Measurements from ENCODE around the gene KCNN3. TPM values are rescaled to one million over a fixed set of nuclear protein-coding genes. Genes with fewer than 3 reads are reported as not detected.

Gene KCNN3
- polyA plus RNA-seq, 1 donor, result 4.7 TPM

- H3K27me3 ChIP-seq (ENCODE audit: control insufficient read depth, insufficient read depth, low read length), result no peaks in the 10 kb centered on the region
- WGBS (ENCODE audit: insufficient coverage, low lambda C conversion rate), result 0% methylated on average over 3 of the region's 9 CpGs
These were observed 18.5 kb downstream of the KCNN3 start for GRCh38 chr1:154851392-154852177.

GRCh38 chr1:154849645-154850131 lies 20.4 kb downstream of the KCNN3 start:
- H3K9me3 ChIP-seq (ENCODE audit: control insufficient read depth, low read depth, low read length), result no peaks in the 10 kb centered on the region
- no peak overlapping the region for H3K4me3 ChIP-seq (ENCODE audit: low read length)
- no peak overlapping the region for H3K27ac ChIP-seq (ENCODE audit: low read length)
- no peak for DNase-seq
- no peaks in the 10 kb centered on the region for H3K27me3 ChIP-seq (ENCODE audit: control insufficient read depth, insufficient read depth, low read length)
- 60% methylated on average over 1 of the region's 6 CpGs for WGBS (ENCODE audit: insufficient coverage, low lambda C conversion rate)
- H3K36me3 ChIP-seq (ENCODE audit: control insufficient read depth, insufficient read depth, low read length), result no peaks in the 10 kb centered on the region
- peaks cover 10% of the 10 kb centered on the region for H3K4me1 ChIP-seq (ENCODE audit: control insufficient read depth, insufficient read depth, low read length)

More at GRCh38 chr1:154851392-154852177, 18.5 kb downstream of the KCNN3 start:
- Histone ChIP-seq H3K27ac (ENCODE audit: low read length) (no peak overlapping the region), H3K4me1 (ENCODE audit: control insufficient read depth, insufficient read depth, low read length) (no peaks in the 10 kb centered on the region), H3K9me3 (ENCODE audit: control insufficient read depth, low read depth, low read length) (no peaks in the 10 kb centered on the region), H3K4me3 (ENCODE audit: low read length) (no peak overlapping the region), H3K36me3 (ENCODE audit: control insufficient read depth, insufficient read depth, low read length) (no peaks in the 10 kb centered on the region)
- DNase-seq, result no peak

DNA sequence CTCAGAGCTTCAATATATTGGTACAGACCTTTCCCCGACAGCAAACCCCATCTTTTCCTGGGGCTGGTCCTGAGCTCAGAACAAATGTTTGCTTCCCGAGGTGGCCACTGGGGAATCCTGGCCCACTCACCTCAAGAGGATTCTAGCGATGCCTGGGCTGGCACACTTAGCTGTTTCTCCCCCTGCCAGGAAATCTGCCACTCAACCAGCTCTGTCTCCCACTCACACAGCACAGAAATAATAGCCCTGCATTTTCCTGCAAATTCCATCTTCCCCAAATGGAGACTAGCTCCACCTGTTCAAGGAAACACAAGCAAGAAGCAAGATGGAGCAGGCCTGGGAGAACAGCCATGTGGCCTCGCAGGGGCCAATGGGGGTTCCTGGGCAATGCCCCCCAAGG lies 21.1 kb downstream of the KCNN3 start:
- H3K4me1 ChIP-seq (ENCODE audit: control insufficient read depth, insufficient read depth, low read length), result peaks cover 11% of the 10 kb centered on the region
- H3K27me3 ChIP-seq (ENCODE audit: control insufficient read depth, insufficient read depth, low read length), result no peaks in the 10 kb centered on the region
- H3K36me3 ChIP-seq (ENCODE audit: control insufficient read depth, insufficient read depth, low read length), result no peaks in the 10 kb centered on the region
- no peak for DNase-seq
- no peak overlapping the region for H3K27ac ChIP-seq (ENCODE audit: low read length)
- no peaks in the 10 kb centered on the region for H3K9me3 ChIP-seq (ENCODE audit: control insufficient read depth, low read depth, low read length)
- no CpG with 5 or more reads among the region's 4 CpGs for WGBS (ENCODE audit: insufficient coverage, low lambda C conversion rate)
- no peak overlapping the region for H3K4me3 ChIP-seq (ENCODE audit: low read length)

DNA sequence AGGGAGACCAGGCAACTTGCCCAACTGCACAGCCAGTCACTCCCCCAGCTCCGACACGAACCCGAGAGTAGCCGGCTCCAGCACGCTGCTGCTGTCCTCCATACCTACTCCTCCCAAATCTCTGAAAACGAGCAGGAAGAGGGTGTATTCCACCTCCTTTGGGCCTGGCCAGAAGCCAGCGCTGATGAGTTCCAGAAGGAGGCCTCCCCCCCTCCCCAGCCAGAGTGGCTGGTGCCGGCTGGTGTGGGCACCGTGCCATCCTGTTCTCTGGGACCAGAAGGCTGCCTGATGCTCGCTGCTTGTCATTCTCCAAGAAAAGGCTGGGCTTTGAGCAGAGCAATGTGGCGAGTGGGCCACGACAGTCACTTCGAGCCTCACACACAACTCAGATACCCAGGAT lies 22.2 kb downstream of the KCNN3 start:
- Histone ChIP-seq H3K27me3 (ENCODE audit: control insufficient read depth, insufficient read depth, low read length) (no peaks in the 10 kb centered on the region), H3K4me1 (ENCODE audit: control insufficient read depth, insufficient read depth, low read length) (peaks cover 19% of the 10 kb centered on the region), H3K9me3 (ENCODE audit: control insufficient read depth, low read depth, low read length) (no peaks in the 10 kb centered on the region), H3K36me3 (ENCODE audit: control insufficient read depth, insufficient read depth, low read length) (no peaks in the 10 kb centered on the region), H3K27ac (ENCODE audit: low read length) (no peak overlapping the region), H3K4me3 (ENCODE audit: low read length) (no peak overlapping the region)
- WGBS (ENCODE audit: insufficient coverage, low lambda C conversion rate), result no CpG with 5 or more reads among the region's 13 CpGs
- peak; percentile 22 to 35 for DNase-seq

DNA sequence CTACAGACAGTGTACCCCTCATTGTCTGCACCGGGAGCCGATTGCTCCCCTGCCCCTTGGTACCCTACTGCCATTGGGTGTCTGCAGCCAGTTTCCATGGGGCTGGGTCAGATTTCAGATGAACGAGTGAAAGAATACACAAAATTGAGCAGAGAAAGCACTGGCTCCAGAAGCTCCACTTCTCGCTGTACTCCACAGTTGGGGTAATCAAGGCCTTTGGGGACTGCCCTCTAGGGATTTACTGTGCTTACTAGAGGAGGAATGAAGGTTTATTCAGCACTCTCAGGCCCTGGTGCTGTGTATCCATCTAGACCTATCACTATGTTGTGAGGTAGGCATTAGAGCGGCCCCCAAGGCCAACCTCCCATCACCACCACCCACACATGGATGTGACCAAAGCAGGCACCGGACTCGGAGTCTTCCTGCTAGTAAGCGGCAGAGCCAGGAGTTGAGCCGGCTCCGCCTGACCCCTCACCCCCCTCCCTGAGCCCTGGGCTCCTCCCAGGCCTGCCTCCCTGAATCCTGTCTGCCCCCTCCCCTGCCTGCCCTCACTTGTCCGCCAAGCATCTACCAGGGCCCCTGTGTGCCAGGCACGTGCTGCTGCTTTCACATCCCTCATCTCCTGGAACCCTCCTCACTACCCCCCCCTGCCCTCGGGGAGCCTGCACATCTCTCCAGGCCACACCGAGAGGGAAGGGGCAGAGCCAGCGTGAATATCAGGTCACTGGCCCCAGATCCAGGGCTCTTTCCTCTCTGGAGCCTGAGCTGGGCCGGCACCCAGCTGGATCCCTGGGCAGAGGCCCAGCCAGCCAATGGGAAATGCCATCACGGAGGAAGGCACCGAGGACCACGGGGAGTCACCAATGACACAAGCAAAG lies 23.3 kb downstream of the KCNN3 start:
- WGBS (ENCODE audit: insufficient coverage, low lambda C conversion rate), result no CpG with 5 or more reads among the region's 19 CpGs
- Histone ChIP-seq H3K36me3 (ENCODE audit: control insufficient read depth, insufficient read depth, low read length) (no peaks in the 10 kb centered on the region), H3K4me1 (ENCODE audit: control insufficient read depth, insufficient read depth, low read length) (peaks cover 19% of the 10 kb centered on the region), H3K9me3 (ENCODE audit: control insufficient read depth, low read depth, low read length) (no peaks in the 10 kb centered on the region), H3K4me3 (ENCODE audit: low read length) (no peak overlapping the region), H3K27me3 (ENCODE audit: control insufficient read depth, insufficient read depth, low read length) (no peaks in the 10 kb centered on the region), H3K27ac (ENCODE audit: low read length) (no peak overlapping the region)
- no peak for DNase-seq

- Histone ChIP-seq H3K4me3 (ENCODE audit: low read length) (no peak overlapping the region), H3K27ac (ENCODE audit: low read length) (no peak overlapping the region), H3K36me3 (ENCODE audit: control insufficient read depth, insufficient read depth, low read length) (no peaks in the 10 kb centered on the region), H3K27me3 (ENCODE audit: control insufficient read depth, insufficient read depth, low read length) (no peaks in the 10 kb centered on the region), H3K4me1 (ENCODE audit: control insufficient read depth, insufficient read depth, low read length) (peaks cover 19% of the 10 kb centered on the region), H3K9me3 (ENCODE audit: control insufficient read depth, low read depth, low read length) (no peaks in the 10 kb centered on the region)
- WGBS (ENCODE audit: insufficient coverage, low lambda C conversion rate), result no CpG with 5 or more reads among the region's 6 CpGs
- no peak for DNase-seq
These were observed 24.2 kb downstream of the KCNN3 start for GRCh38 chr1:154845879-154846278.

DNA sequence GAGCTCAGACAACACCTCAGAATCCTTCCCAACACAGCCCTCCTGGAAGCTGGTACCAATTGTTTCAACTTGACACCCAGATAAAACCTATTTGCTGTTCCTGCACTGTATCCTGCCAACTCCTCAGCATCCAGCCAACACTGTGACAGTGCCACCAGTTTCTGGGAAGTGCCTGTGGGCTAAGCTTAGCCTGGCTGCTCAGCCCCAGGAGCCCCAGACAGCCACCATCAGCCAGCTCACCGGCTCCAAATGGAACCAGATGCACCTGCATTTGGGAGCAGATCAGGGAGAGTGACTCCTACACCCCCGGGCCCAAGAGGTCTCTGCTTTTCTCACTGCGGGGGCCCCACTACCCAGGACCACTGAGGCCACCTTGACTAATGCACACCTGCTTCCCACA lies 24.9 kb downstream of the KCNN3 start:
- Histone ChIP-seq H3K36me3 (ENCODE audit: control insufficient read depth, insufficient read depth, low read length) (no peaks in the 10 kb centered on the region), H3K27ac (ENCODE audit: low read length) (no peak overlapping the region), H3K4me1 (ENCODE audit: control insufficient read depth, insufficient read depth, low read length) (peaks cover 20% of the 10 kb centered on the region), H3K27me3 (ENCODE audit: control insufficient read depth, insufficient read depth, low read length) (no peaks in the 10 kb centered on the region), H3K9me3 (ENCODE audit: control insufficient read depth, low read depth, low read length) (no peaks in the 10 kb centered on the region), H3K4me3 (ENCODE audit: low read length) (no peak overlapping the region)
- no peak for DNase-seq
- WGBS (ENCODE audit: insufficient coverage, low lambda C conversion rate), result no CpG with 5 or more reads among the region's 3 CpGs

DNA sequence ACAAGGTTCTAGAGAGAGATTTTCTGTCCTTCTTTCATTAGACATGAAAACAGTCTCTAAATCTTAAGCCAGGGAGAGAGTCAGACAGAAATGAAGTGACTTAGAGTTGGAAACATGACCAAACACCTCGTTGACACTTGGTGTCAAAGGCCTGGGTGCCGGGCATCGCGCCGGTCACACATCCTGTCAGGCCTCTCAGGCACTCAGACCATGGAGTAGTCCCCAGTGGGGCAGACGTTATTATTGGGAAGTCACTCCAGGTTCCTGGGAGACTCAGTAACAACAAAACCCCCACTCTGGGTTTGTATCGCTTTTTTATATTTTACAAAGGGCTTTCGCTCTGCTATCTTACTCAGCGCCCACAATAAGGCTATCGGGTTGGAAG lies 25.8 kb downstream of the KCNN3 start:
- Histone ChIP-seq H3K36me3 (ENCODE audit: control insufficient read depth, insufficient read depth, low read length) (no peaks in the 10 kb centered on the region), H3K4me1 (ENCODE audit: control insufficient read depth, insufficient read depth, low read length) (peaks cover 21% of the 10 kb centered on the region), H3K4me3 (ENCODE audit: low read length) (no peak overlapping the region), H3K9me3 (ENCODE audit: control insufficient read depth, low read depth, low read length) (no peaks in the 10 kb centered on the region), H3K27ac (ENCODE audit: low read length) (no peak overlapping the region), H3K27me3 (ENCODE audit: control insufficient read depth, insufficient read depth, low read length) (no peaks in the 10 kb centered on the region)
- DNase-seq, result no peak
- 83% methylated on average over 1 of the region's 10 CpGs for WGBS (ENCODE audit: insufficient coverage, low lambda C conversion rate)

- Histone ChIP-seq H3K27me3 (ENCODE audit: control insufficient read depth, insufficient read depth, low read length) (no peaks in the 10 kb centered on the region), H3K36me3 (ENCODE audit: control insufficient read depth, insufficient read depth, low read length) (no peaks in the 10 kb centered on the region), H3K9me3 (ENCODE audit: control insufficient read depth, low read depth, low read length) (no peaks in the 10 kb centered on the region), H3K4me3 (ENCODE audit: low read length) (no peak overlapping the region), H3K27ac (ENCODE audit: low read length) (no peak overlapping the region), H3K4me1 (ENCODE audit: control insufficient read depth, insufficient read depth, low read length) (peaks cover 21% of the 10 kb centered on the region)
- WGBS (ENCODE audit: insufficient coverage, low lambda C conversion rate), result no CpG with 5 or more reads among the region's 15 CpGs
- no peak for DNase-seq
These were observed 26.3 kb downstream of the KCNN3 start for GRCh38 chr1:154843636-154844296.

- Histone ChIP-seq H3K9me3 (ENCODE audit: control insufficient read depth, low read depth, low read length) (no peaks in the 10 kb centered on the region), H3K27me3 (ENCODE audit: control insufficient read depth, insufficient read depth, low read length) (peaks cover 4% of the 10 kb centered on the region), H3K4me3 (ENCODE audit: low read length) (no peak overlapping the region), H3K27ac (ENCODE audit: low read length) (no peak overlapping the region), H3K4me1 (ENCODE audit: control insufficient read depth, insufficient read depth, low read length) (peaks cover 21% of the 10 kb centered on the region), H3K36me3 (ENCODE audit: control insufficient read depth, insufficient read depth, low read length) (no peaks in the 10 kb centered on the region)
- 60% methylated on average over 1 of the region's 8 CpGs for WGBS (ENCODE audit: insufficient coverage, low lambda C conversion rate)
- no peak for DNase-seq
These were observed 27.4 kb downstream of the KCNN3 start for GRCh38 chr1:154842635-154843034.
